Esophagus muscularis mucosa (tissue), 4 donors: Measurements from ENCODE around the gene NEUROD2. TPM values are rescaled to one million over a fixed set of nuclear protein-coding genes. Genes with fewer than 3 reads are reported as not detected.

ENCODE experiments used
- DNase-seq: peaks from one replicate; pipeline ENCODE4 v3.0.0-alpha.2; 2017; ENCODE audit errors: extremely low spot score
- H3K27ac ChIP-seq, 4 donors: fragments of 200-600 bp; sonication (generic); replicated peaks in 1 of 4; 1 replicate in 3 of 4; 2 replicates in 1 of 4; pipeline ENCODE4 v1.5.1; 2016 to 2019; ENCODE audit warnings: mild to moderate bottlenecking in 1 of 4
- H3K27me3 ChIP-seq, 4 donors: fragments of 200-600 bp; sonication (generic); one replicate each; pipeline versions ENCODE4 v1.5.1 to v1.6.0; 2016 to 2019
- H3K36me3 ChIP-seq, 4 donors: fragments of 200-600 bp; sonication (generic); one replicate each; pipeline ENCODE4 v1.5.1; 2016 to 2019
- H3K4me1 ChIP-seq, 4 donors: fragments of 200-600 bp; sonication (generic); one replicate each; pipeline ENCODE4 v1.5.1; 2016 to 2019
- H3K4me3 ChIP-seq, 4 donors: fragments of 200-600 bp; sonication (generic); 1 replicate in 2 of 4; 2 replicates in 2 of 4; pipeline ENCODE4 v1.5.1; 2016 to 2019; ENCODE audit warnings: mild to moderate bottlenecking in 4 of 4, moderate library complexity in 1 of 4
- H3K9me3 ChIP-seq, 4 donors: fragments of 200-600 bp; sonication (generic); 1 replicate in 3 of 4; 2 replicates in 1 of 4; pipeline ENCODE4 v1.5.1; 2016 to 2019
- EP300 ChIP-seq: sonication (generic); formaldehyde crosslinking; IDR thresholded peaks from one replicate; pipeline ENCODE4 v1.6.1; 2017; ENCODE audit warnings: antibody characterized with exemption
- POLR2A ChIP-seq: fragments of 450-650 bp; IDR thresholded peaks from one replicate; pipeline ENCODE4 v1.6.1; 2017; ENCODE audit warnings: antibody characterized with exemption, moderate library complexity, mild to moderate bottlenecking, low read depth
- POLR2AphosphoS5 ChIP-seq, 2 donors: sonication (generic); formaldehyde crosslinking; IDR thresholded peaks; one replicate each; pipeline ENCODE4 v1.6.1; 2017; ENCODE audit warnings: antibody characterized with exemption in 2 of 2
- WGBS: methylation state at CpG from one replicate; pipeline ENCODE4 v1.1.5; 2018; 5-methylcytosine and 5-hydroxymethylcytosine counted together
- intact Hi-C: fragments of 100-400 bp; cut with DNase I; formaldehyde crosslinking; loops from one replicate; pipeline ENCODE4 v1.15.1; 2023
- total RNA-seq, 4 donors: library from RNA; depleted of rRNA; stranded (reverse); fragments of >200 nt; gene quantifications; one replicate each; pipeline versions ENCODE4 v1.1.0 to v1.2.1, GENCODE V29; 2016
- TF ChIP-seq, protein P1 (sequence below), 3 experiments: fragments of 200-600 bp in 2 of 3; fragments of 450-650 bp in 1 of 3; sonication (generic) in 2 of 3; IDR thresholded peaks; one replicate each; pipeline ENCODE4 v1.5.1; 2017 to 2019; ENCODE audit warnings: antibody characterized with exemption in 3 of 3, mild to moderate bottlenecking in 2 of 3, moderate library complexity in 1 of 3

Gene NEUROD2
- total RNA-seq, 4 donors from 2014 or later: not detected

DNA sequence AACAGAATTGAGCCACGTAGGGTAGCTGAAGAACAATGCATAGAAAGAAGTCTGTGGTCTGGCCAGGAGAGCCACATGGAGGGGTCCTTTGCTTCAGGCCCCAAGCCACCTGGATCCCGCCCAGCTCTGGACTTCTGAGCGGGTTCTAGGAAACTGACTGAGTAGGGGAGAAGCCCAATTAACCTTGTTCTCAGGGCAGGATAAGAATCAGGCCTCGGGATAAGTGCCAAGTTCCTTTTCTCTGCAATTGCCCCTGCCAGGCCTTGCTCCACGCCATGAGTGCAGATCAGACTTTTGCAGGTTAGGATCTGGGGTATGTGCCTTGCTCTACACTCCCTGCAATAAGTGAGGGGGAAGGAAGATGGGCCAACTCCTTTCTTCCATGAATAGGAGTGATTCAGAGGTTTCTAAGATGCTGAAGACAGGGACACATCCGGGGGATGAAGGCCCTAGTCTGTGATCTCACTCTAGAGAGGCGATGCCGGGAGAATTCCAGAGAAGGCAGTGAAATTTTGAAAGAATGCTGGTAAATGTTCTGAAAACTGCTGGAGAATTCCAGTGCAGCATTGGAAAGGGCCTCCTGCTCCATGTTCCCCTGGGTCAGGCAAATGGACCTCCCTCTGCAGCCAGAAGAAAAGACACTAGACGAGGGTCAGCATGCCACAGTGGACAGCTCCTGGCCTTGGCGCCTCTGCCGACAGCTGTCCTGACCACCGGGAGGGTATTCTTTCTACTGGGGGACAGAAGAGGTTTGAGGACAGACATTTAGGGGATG is 5.8 kb downstream of the NEUROD2 start:
- Histone ChIP-seq H3K4me1 (peaks cover 44 to 64% (median 55%) of the 10 kb centered on the region in 4 donors), H3K27ac (no peak overlapping the region), H3K36me3 (no peaks in the 10 kb centered on the region), H3K4me3 (no peak overlapping the region), H3K27me3 (peaks cover 7 to 100% (median 96%) of the 10 kb centered on the region in 4 donors), H3K9me3 (no peaks in the 10 kb centered on the region)
- no peak for DNase-seq
- TF ChIP-seq, protein P1, sequence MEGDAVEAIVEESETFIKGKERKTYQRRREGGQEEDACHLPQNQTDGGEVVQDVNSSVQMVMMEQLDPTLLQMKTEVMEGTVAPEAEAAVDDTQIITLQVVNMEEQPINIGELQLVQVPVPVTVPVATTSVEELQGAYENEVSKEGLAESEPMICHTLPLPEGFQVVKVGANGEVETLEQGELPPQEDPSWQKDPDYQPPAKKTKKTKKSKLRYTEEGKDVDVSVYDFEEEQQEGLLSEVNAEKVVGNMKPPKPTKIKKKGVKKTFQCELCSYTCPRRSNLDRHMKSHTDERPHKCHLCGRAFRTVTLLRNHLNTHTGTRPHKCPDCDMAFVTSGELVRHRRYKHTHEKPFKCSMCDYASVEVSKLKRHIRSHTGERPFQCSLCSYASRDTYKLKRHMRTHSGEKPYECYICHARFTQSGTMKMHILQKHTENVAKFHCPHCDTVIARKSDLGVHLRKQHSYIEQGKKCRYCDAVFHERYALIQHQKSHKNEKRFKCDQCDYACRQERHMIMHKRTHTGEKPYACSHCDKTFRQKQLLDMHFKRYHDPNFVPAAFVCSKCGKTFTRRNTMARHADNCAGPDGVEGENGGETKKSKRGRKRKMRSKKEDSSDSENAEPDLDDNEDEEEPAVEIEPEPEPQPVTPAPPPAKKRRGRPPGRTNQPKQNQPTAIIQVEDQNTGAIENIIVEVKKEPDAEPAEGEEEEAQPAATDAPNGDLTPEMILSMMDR (IDR thresholded peaks at IDR 0.05): no peak
- TF ChIP-seq POLR2AphosphoS5 (IDR thresholded peaks at IDR 0.05): no peak
- no peak for TF ChIP-seq POLR2A
- no peak for TF ChIP-seq EP300
- 38% methylated on average over 10 of the region's 12 CpGs for WGBS
- intact Hi-C loops: no loop called here

DNA sequence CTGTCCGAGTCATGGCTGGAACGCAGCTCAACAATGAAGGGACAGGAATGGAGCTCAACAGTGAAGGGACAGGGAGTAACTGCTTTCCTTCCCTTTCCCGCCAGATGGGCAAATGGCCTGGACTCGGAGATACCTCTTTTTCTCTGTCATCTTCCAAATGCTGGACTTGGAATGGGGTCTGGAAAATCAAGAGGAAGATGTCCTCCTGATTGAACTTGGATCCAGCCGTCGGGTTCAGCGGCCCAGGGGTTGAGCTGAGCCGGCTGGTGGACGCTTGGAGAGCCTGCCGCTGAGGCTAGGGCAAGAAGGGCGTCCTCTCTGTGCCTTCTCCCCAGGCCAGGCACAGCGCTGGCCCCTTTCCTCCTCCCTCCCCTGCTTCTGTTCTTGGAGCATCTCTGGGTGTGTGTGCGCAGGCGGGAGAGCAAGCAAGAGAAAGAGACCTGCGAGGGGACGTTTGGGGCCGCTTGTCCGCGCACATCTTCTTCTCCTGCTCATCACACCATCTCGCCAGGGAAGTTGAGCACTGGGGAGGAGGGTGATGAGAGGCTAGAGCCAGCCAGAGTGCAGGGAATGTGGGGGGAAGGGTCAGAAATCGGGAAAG is 6.6 kb downstream of the NEUROD2 start:
- peaks cover 5 to 100% (median 96%) of the 10 kb centered on the region in 4 donors for H3K27me3 ChIP-seq
- 17% methylated on average over 13 of the region's 21 CpGs for WGBS
- no peak overlapping the region for H3K4me3 ChIP-seq

DNA sequence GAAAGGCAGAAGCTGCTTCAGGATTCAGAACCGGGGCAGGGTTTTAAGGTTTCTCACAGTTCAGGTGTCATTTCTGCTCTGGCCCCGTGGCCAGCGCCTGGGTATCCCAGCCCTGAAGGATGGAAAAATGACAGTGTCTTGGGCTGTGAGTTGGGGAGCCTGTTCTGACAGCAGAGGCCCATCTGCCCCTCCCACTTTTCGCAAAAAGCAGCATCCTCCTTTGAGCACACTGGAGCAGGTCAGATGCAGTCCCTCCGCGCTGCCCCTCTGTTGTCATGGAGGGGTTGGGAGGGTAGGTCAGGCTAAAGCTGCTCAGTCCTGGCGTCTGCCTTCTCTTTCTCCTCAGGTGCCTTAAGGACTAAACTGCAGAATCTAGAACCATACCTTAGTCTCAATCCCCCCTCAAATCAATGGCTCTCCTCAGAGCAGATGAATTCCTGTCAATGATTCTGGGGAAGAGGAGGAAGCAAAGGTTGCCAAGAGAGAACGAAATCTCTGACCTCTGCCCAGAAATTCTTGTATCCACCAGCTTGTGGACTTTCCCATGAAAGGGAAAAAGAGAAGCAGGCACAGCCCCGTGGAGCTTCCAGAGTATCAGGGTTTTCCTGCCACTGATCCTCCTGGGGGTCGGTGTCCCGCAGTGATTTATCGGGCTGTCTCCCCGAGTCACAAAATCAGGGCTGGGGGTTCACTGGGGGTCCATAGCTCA is 7.3 kb downstream of the NEUROD2 start:
- DNase-seq: no peak
- H3K27ac ChIP-seq: no peak overlapping the region
- intact Hi-C loops: no loop called here
- peaks cover 30 to 56% (median 46%) of the 10 kb centered on the region in 4 donors for H3K4me1 ChIP-seq
- WGBS: 9% methylated on average over 3 of the region's 13 CpGs
- peaks cover 4 to 100% (median 95%) of the 10 kb centered on the region in 4 donors for H3K27me3 ChIP-seq
- TF ChIP-seq POLR2A: no peak
- no peak for TF ChIP-seq EP300
- no peak for TF ChIP-seq POLR2AphosphoS5 (IDR thresholded peaks at IDR 0.05)
- TF ChIP-seq, protein P1 (IDR thresholded peaks at IDR 0.05): no peak
- no peak overlapping the region for H3K4me3 ChIP-seq
- H3K36me3 ChIP-seq: no peaks in the 10 kb centered on the region
- no peaks in the 10 kb centered on the region for H3K9me3 ChIP-seq

More for the DNA sequence above, 6.6 kb downstream of the NEUROD2 start:
- DNase-seq: no peak
- intact Hi-C loops: no loop called here
- Histone ChIP-seq H3K4me1 (peaks cover 36 to 62% (median 52%) of the 10 kb centered on the region in 4 donors), H3K27ac (no peak overlapping the region), H3K36me3 (no peaks in the 10 kb centered on the region), H3K9me3 (no peaks in the 10 kb centered on the region)
- TF ChIP-seq POLR2AphosphoS5 (IDR thresholded peaks at IDR 0.05) (no peak), EP300 (no peak), POLR2A (no peak)
- TF ChIP-seq, protein P1 (IDR thresholded peaks at IDR 0.05): no peak

DNA sequence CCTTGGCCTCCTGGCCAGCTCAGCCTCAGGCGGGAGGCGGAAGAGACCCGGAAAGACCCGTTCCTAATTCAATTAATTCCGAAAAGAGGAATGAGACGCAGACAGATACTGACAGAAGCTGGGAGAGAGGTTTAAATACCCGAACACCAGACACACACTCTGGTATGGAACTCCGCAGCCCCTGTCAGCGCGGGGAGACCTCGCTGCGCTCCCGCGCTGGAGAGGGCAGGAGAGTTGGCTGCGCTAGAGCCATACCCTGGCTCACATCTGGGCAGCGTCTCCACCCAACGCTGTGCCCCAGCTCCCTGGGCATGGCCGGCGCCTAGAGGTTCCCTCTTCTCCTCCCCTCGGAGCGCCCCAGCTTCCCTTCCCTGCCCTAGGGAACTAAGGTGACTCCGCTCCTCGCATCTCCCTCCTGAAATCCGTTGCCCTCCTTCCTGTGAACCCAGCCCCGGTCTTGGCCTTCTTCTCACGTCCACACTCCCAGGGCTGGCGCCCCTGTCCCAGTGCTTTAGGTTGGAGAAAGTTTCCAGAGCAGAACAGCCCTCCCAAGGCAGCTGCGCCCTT is 8.0 kb downstream of the NEUROD2 start:
- H3K27ac ChIP-seq: no peak overlapping the region
- no peaks in the 10 kb centered on the region for H3K9me3 ChIP-seq
- intact Hi-C loops: no loop called here
- 2% methylated on average over 24 of the region's 28 CpGs for WGBS
- H3K4me1 ChIP-seq: peaks cover 23 to 49% (median 39%) of the 10 kb centered on the region in 4 donors
- TF ChIP-seq POLR2A: no peak
- TF ChIP-seq EP300: no peak
- TF ChIP-seq POLR2AphosphoS5 (IDR thresholded peaks at IDR 0.05): no peak
- TF ChIP-seq, protein P1 (IDR thresholded peaks at IDR 0.05): no peak
- H3K36me3 ChIP-seq: no peaks in the 10 kb centered on the region
- no peak overlapping the region for H3K4me3 ChIP-seq
- H3K27me3 ChIP-seq: peaks cover 4 to 100% (median 94%) of the 10 kb centered on the region in 4 donors
- DNase-seq: no peak
